Fibroblast of the aortic adventitia (primary cell): ENCODE data around the gene PTPRF. TPM values are rescaled to one million over a fixed set of nuclear protein-coding genes. Genes with fewer than 3 reads are reported as not detected.
"Not testable (repeated sequence)": the region's sequence is repeated elsewhere in the genome, so short reads cannot be mapped to it uniquely, and the experiment has no call there.

ENCODE experiments used
- DNase-seq: peaks from one replicate; pipeline ENCODE4 v3.0.0-alpha.2; 2010; ENCODE audit warnings: low read depth
- H3K4me3 ChIP-seq: 2 replicates; pipeline ENCODE4 v1.5.1; 2011; ENCODE audit warnings: low read depth, mild to moderate bottlenecking, control low read depth, low read length, moderate library complexity
- total RNA-seq: library from RNA; depleted of rRNA; stranded (reverse); fragments of >200 nt; gene quantifications from 2 replicates; pipeline ENCODE4 v1.2.3, GENCODE V29; 2012; ENCODE audit warnings: low replicate concordance
- TF ChIP-seq, protein P1 (sequence below): IDR thresholded peaks from 2 replicates; pipeline ENCODE4 v1.5.1; 2011; ENCODE audit warnings: mild to moderate bottlenecking, low read length, control low read depth, inconsistent platforms; ENCODE audit not compliant: insufficient read depth

Gene PTPRF
- total RNA-seq, 1 donor, result 18.2 TPM

GRCh38 chr1:43493661-43494450 lies 36.8 kb upstream of the PTPRF start:
- peak; percentile 14 for DNase-seq
- TF ChIP-seq, protein P1, sequence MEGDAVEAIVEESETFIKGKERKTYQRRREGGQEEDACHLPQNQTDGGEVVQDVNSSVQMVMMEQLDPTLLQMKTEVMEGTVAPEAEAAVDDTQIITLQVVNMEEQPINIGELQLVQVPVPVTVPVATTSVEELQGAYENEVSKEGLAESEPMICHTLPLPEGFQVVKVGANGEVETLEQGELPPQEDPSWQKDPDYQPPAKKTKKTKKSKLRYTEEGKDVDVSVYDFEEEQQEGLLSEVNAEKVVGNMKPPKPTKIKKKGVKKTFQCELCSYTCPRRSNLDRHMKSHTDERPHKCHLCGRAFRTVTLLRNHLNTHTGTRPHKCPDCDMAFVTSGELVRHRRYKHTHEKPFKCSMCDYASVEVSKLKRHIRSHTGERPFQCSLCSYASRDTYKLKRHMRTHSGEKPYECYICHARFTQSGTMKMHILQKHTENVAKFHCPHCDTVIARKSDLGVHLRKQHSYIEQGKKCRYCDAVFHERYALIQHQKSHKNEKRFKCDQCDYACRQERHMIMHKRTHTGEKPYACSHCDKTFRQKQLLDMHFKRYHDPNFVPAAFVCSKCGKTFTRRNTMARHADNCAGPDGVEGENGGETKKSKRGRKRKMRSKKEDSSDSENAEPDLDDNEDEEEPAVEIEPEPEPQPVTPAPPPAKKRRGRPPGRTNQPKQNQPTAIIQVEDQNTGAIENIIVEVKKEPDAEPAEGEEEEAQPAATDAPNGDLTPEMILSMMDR, result no peak
- H3K4me3 ChIP-seq, result no peak overlapping the region

GRCh38 chr1:43495204-43495603 lies 35.5 kb upstream of the PTPRF start:
- DNase-seq, result no peak
- H3K4me3 ChIP-seq, result no peak overlapping the region
- TF ChIP-seq, protein P1, result no peak

GRCh38 chr1:43499898-43500297 lies 30.8 kb upstream of the PTPRF start:
- H3K4me3 ChIP-seq, result no peak overlapping the region
- DNase-seq, result no peak
- TF ChIP-seq, protein P1, result no peak

GRCh38 chr1:43501806-43502205 lies 28.9 kb upstream of the PTPRF start:
- DNase-seq, H3K4me3 ChIP-seq: not testable (repeated sequence)

- DNase-seq, result no peak
- TF ChIP-seq, protein P1, result no peak
- no peak overlapping the region for H3K4me3 ChIP-seq
Measured at GRCh38 chr1:43503534-43503933, 27.1 kb upstream of the PTPRF start.

GRCh38 chr1:43505077-43505780 lies 25.5 kb upstream of the PTPRF start:
- TF ChIP-seq, protein P1, result no peak
- H3K4me3 ChIP-seq, result no peak overlapping the region
- no peak for DNase-seq

GRCh38 chr1:43506233-43506632 lies 24.4 kb upstream of the PTPRF start:
- no peak overlapping the region for H3K4me3 ChIP-seq
- no peak for DNase-seq
- TF ChIP-seq, protein P1, result no peak
